ENCODE results near the gene VPS13D.

GRCh38 chr1:12246584-12246983 is 16.8 kb downstream of the VPS13D start:
- no peak for TF ChIP-seq CTCF (IDR thresholded peaks at IDR 0.05)
- no peak for TF ChIP-seq REST (IDR thresholded peaks at IDR 0.05; ENCODE audit: insufficient read depth in 1 of 2, low read depth in 2 of 2, low read length in 1 of 2)
- TF ChIP-seq TCF7L2 (IDR thresholded peaks at IDR 0.05; ENCODE audit: low read depth, low read length), result no peak
- TF ChIP-seq POLR2AphosphoS5 (IDR thresholded peaks at IDR 0.05; ENCODE audit: low read depth, low read length), result no peak

Measured in Panc1 (cell line).